HepG2 (cell line): Measurements from ENCODE around the gene MYLK3. TPM values are rescaled to one million over a fixed set of nuclear protein-coding genes. Genes with fewer than 3 reads are reported as not detected.

Source experiments
- AGO1 ChIP-seq: fragments of 200-400 bp; formaldehyde crosslinking; IDR thresholded peaks from 2 replicates; pipeline ENCODE4 v1.6.1; 2017; ENCODE audit warnings: mild to moderate bottlenecking, low read depth, low read length, moderate library complexity; ENCODE audit not compliant: poor library complexity, severe bottlenecking
- ARNT2 ChIP-seq: sonication (generic); formaldehyde crosslinking; IDR thresholded peaks from 2 replicates; pipeline ENCODE4 v1.8.0; 2022; ENCODE audit warnings: mild to moderate bottlenecking, low read depth, missing genetic modification reagents, moderate library complexity
- BRD4 ChIP-seq: sonication (generic); formaldehyde crosslinking; IDR thresholded peaks from 2 replicates; pipeline ENCODE4 v1.4.0; 2020; ENCODE audit warnings: missing genetic modification reagents
- BRF2 ChIP-seq: sonication (generic); formaldehyde crosslinking; IDR thresholded peaks from 2 replicates; pipeline ENCODE4 v1.8.1; 2022; ENCODE audit warnings: mild to moderate bottlenecking, missing genetic modification reagents
- GRHL1 ChIP-seq: sonication (generic); formaldehyde crosslinking; conservative IDR thresholded peaks from 2 replicates; pipeline ENCODE4 v1.8.0; 2022; ENCODE audit warnings: missing genetic modification reagents
- GZF1 ChIP-seq: sonication (generic); formaldehyde crosslinking; IDR thresholded peaks from 2 replicates; pipeline ENCODE4 v1.5.1; 2020; ENCODE audit warnings: mild to moderate bottlenecking, missing genetic modification reagents
- KAT2B ChIP-seq: fragments of 150-350 bp; IDR thresholded peaks from 2 replicates; pipeline ENCODE4 v1.6.1; 2014; ENCODE audit warnings: low read depth, low read length, borderline replicate concordance
- KIAA2018 ChIP-seq: sonication (generic); formaldehyde crosslinking; IDR thresholded peaks from 2 replicates; pipeline ENCODE4 v1.5.0; 2020; ENCODE audit warnings: mild to moderate bottlenecking, missing genetic modification reagents, borderline replicate concordance
- MEF2D ChIP-seq: sonication (generic); formaldehyde crosslinking; IDR thresholded peaks from 2 replicates; pipeline ENCODE4 v1.5.1; 2020; ENCODE audit warnings: mild to moderate bottlenecking, missing genetic modification reagents
- POLR2AphosphoS5 ChIP-seq: IDR thresholded peaks from 2 replicates; pipeline ENCODE4 v1.6.1; 2012; ENCODE audit warnings: low read depth, low read length
- PTBP1 ChIP-seq: fragments of 200-400 bp; formaldehyde crosslinking; IDR thresholded peaks from 2 replicates; pipeline ENCODE4 v1.6.1; 2018; ENCODE audit warnings: low read length, low read depth; ENCODE audit not compliant: poor library complexity, severe bottlenecking
- RNF219 ChIP-seq: sonication (generic); formaldehyde crosslinking; IDR thresholded peaks from 2 replicates; pipeline ENCODE4 v1.5.0; 2020; ENCODE audit warnings: mild to moderate bottlenecking, missing genetic modification reagents
- SP2 ChIP-seq: sonication (generic); formaldehyde crosslinking; IDR thresholded peaks from 2 replicates; pipeline ENCODE4 v1.5.1; 2020; ENCODE audit warnings: mild to moderate bottlenecking, missing genetic modification reagents
- ZIK1 ChIP-seq: sonication (generic); formaldehyde crosslinking; IDR thresholded peaks from 2 replicates; pipeline ENCODE4 v1.5.0; 2020; ENCODE audit warnings: mild to moderate bottlenecking, low read depth, missing genetic modification reagents, borderline replicate concordance
- polyA plus RNA-seq, 8 experiments: library from polyadenylated mRNA; depleted of rRNA in 3 of 8; stranded (reverse) in 7 of 8; unstranded in 1 of 8; fragments of >200 nt; fragmentation: Illumina TruSeq in 4 of 8; extraction: Trizol in 4 of 8; gene quantifications; 2 replicates each; pipeline versions ENCODE4 v1.2.1 to v1.2.3, GENCODE V29; 2011 to 2016; ENCODE audit warnings: low read depth in 4 of 8, missing spikeins in 1 of 8, mixed read lengths in 1 of 8; ENCODE audit not compliant: insufficient read depth in 1 of 8
- total RNA-seq, 5 experiments: library from RNA; depleted of rRNA; stranded (reverse); fragments of >200 nt; fragmentation: Illumina TruSeq; extraction: Trizol; gene quantifications; 2 replicates each; pipeline ENCODE4 v1.2.3, GENCODE V29; 2016; ENCODE audit warnings: low read depth in 1 of 5

Gene MYLK3
- total and polyA plus RNA-seq, 2 of the 13 experiments (the other 11 are each of a cell fraction or from before 2014, with no cell fraction given) = 0.04 to 0.18 TPM

- TF ChIP-seq RNF219 (CRISPR knock-in tag) = no peak
- TF ChIP-seq BRD4 (CRISPR knock-in tag) = peak; percentile 67
- peak; percentile 89; the same call in 1 of the 2 replicates for TF ChIP-seq ARNT2
- TF ChIP-seq ZIK1 (CRISPR knock-in tag) = 0 out of 2 replicates have a peak, but pooled peaks have one; percentile 63
- TF ChIP-seq POLR2AphosphoS5 = peak; percentile 71
- no peak for TF ChIP-seq GRHL1 (CRISPR knock-in tag)
- TF ChIP-seq AGO1 = peak; percentile 65
- no peak for TF ChIP-seq KAT2B
- TF ChIP-seq GZF1 (CRISPR knock-in tag) = peak; percentile 3; the same call in 1 of the 2 replicates
- TF ChIP-seq MEF2D (CRISPR knock-in tag) = no peak; the same call in 1 of the 2 replicates
- TF ChIP-seq PTBP1 = peak; percentile 84
- TF ChIP-seq BRF2 (CRISPR knock-in tag) = no peak
- peak; percentile 98 for TF ChIP-seq SP2 (CRISPR knock-in tag)
- TF ChIP-seq KIAA2018 (CRISPR knock-in tag) = no peak
These were observed 58.5 kb downstream of the MYLK3 start, which contains the start of gene ORC6 (continued) for GRCh38 chr16:46689365-46690280.
